ENCODE measurements around the gene SAPCD2.

DNA sequence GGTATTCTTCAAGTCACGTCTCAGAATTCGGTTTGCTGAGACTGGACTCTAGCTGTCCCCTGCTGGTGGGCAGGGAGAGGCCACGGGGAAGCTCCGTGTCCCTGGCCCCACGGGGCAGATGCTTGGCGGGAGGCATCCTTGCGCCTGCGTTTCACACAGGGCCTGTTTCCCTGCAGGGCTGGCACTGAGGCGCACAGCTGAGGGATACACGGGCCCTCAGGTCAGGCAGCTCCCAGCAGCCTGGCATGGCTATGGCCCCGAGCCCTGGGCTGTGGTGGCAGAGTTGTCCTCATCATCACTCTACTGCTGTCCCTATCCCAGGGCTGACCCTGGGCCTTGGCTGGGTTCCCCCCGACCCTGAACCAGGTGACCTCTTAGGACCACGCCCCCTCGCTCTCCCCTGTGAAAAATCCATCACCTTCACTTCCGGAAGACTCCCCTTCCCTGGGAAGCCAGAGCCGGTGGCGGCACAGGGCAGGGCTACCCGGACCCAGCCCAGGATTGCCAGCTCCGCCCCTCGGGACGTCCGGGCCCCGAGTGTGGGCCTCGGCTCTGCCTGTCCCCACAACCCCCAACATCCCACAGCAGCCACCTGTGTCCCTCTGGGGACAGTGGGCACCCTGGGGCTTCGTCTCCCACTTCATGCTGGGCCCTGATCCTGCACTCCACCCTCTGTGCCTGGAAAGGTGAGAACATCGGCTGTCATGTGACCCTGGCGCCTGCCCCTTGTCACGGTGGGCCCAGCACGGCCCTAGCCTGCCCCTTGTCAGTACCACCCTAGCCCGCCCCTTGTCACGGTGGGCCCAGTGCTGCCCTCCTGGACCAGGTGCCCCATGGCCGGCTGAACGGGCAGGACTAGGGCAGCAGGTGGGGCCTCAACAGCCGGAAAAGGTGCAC, 39.1 kb upstream of the SAPCD2 start:
- no peak for TF ChIP-seq EZH2 (IDR thresholded peaks at IDR 0.05; ENCODE audit: borderline replicate concordance, low read depth, low read length, poor library complexity, severe bottlenecking)
- TF ChIP-seq, protein P1, sequence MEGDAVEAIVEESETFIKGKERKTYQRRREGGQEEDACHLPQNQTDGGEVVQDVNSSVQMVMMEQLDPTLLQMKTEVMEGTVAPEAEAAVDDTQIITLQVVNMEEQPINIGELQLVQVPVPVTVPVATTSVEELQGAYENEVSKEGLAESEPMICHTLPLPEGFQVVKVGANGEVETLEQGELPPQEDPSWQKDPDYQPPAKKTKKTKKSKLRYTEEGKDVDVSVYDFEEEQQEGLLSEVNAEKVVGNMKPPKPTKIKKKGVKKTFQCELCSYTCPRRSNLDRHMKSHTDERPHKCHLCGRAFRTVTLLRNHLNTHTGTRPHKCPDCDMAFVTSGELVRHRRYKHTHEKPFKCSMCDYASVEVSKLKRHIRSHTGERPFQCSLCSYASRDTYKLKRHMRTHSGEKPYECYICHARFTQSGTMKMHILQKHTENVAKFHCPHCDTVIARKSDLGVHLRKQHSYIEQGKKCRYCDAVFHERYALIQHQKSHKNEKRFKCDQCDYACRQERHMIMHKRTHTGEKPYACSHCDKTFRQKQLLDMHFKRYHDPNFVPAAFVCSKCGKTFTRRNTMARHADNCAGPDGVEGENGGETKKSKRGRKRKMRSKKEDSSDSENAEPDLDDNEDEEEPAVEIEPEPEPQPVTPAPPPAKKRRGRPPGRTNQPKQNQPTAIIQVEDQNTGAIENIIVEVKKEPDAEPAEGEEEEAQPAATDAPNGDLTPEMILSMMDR (conservative IDR thresholded peaks at IDR 0.05; ENCODE audit: low read depth, low read length) = no peak
